ENCODE data around the gene DUOX1.

GRCh38 chr15:45133561-45133920, 3.7 kb downstream of the DUOX1 start:
- TF ChIP-seq, protein P1, sequence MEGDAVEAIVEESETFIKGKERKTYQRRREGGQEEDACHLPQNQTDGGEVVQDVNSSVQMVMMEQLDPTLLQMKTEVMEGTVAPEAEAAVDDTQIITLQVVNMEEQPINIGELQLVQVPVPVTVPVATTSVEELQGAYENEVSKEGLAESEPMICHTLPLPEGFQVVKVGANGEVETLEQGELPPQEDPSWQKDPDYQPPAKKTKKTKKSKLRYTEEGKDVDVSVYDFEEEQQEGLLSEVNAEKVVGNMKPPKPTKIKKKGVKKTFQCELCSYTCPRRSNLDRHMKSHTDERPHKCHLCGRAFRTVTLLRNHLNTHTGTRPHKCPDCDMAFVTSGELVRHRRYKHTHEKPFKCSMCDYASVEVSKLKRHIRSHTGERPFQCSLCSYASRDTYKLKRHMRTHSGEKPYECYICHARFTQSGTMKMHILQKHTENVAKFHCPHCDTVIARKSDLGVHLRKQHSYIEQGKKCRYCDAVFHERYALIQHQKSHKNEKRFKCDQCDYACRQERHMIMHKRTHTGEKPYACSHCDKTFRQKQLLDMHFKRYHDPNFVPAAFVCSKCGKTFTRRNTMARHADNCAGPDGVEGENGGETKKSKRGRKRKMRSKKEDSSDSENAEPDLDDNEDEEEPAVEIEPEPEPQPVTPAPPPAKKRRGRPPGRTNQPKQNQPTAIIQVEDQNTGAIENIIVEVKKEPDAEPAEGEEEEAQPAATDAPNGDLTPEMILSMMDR (IDR thresholded peaks at IDR 0.05): no peak
- no peak for TF ChIP-seq POLR2A (IDR thresholded peaks at IDR 0.05)

All from adrenal gland (tissue), 5 donors.